ENCODE results near the gene FOXP3.

Gene FOXP3

GRCh38 chrX:49249616-49250015 lies 14.9 kb downstream of the FOXP3 start:
- no peak for DNase-seq (ENCODE audit: low read depth)

- DNase-seq (ENCODE audit: low read depth) = no peak
Measured at GRCh38 chrX:49249071-49249470, 15.4 kb downstream of the FOXP3 start.

GRCh38 chrX:49247916-49248811 lies 16.3 kb downstream of the FOXP3 start:
- no peak for DNase-seq (ENCODE audit: low read depth)

- no peak for DNase-seq (ENCODE audit: low read depth)
Measured at GRCh38 chrX:49247346-49247745, 17.2 kb downstream of the FOXP3 start.

GRCh38 chrX:49246541-49246940 lies 18.0 kb downstream of the FOXP3 start:
- no peak for DNase-seq (ENCODE audit: low read depth)

- DNase-seq (ENCODE audit: low read depth) = no peak
Measured at GRCh38 chrX:49244207-49244606, 20.3 kb downstream of the FOXP3 start.

- DNase-seq (ENCODE audit: low read depth) = no peak
Measured at GRCh38 chrX:49243166-49243565, 21.3 kb downstream of the FOXP3 start.

GRCh38 chrX:49242545-49243066 lies 21.9 kb downstream of the FOXP3 start:
- no peak for DNase-seq (ENCODE audit: low read depth)

- DNase-seq (ENCODE audit: low read depth) = no peak
Measured at GRCh38 chrX:49238735-49239134, 25.8 kb downstream of the FOXP3 start.

- no peak for DNase-seq (ENCODE audit: low read depth)
Measured at GRCh38 chrX:49237060-49237459, 27.4 kb downstream of the FOXP3 start.

- no peak for DNase-seq (ENCODE audit: low read depth)
Measured at GRCh38 chrX:49233887-49234555, 30.5 kb downstream of the FOXP3 start.

GRCh38 chrX:49233176-49233575 lies 31.3 kb downstream of the FOXP3 start, which contains the start of gene CACNA1F:
Gene CACNA1F, minus strand, starts transcription at chrX:49233340. Its CDS starts 31 bp downstream, at chrX:49233309.
- no peak for DNase-seq (ENCODE audit: low read depth)

GRCh38 chrX:49232525-49232924 lies 32.0 kb downstream of the FOXP3 start:
- no peak for DNase-seq (ENCODE audit: low read depth)

- no peak for DNase-seq (ENCODE audit: low read depth)
Measured at GRCh38 chrX:49231333-49232000, 33.0 kb downstream of the FOXP3 start.

- DNase-seq (ENCODE audit: low read depth) = no peak
Measured at GRCh38 chrX:49230500-49231232, 33.8 kb downstream of the FOXP3 start.

- DNase-seq (ENCODE audit: low read depth) = no peak
Measured at GRCh38 chrX:49228185-49228584, 36.3 kb downstream of the FOXP3 start.

- DNase-seq (ENCODE audit: low read depth) = no peak
Measured at GRCh38 chrX:49227726-49228125, 36.8 kb downstream of the FOXP3 start.

GRCh38 chrX:49226946-49227345 lies 37.6 kb downstream of the FOXP3 start:
- no peak for DNase-seq (ENCODE audit: low read depth)

GRCh38 chrX:49225858-49226257 lies 38.7 kb downstream of the FOXP3 start:
- DNase-seq (ENCODE audit: low read depth) = no peak

- DNase-seq (ENCODE audit: low read depth) = no peak
Measured at GRCh38 chrX:49221868-49222267, 42.6 kb downstream of the FOXP3 start.

- DNase-seq (ENCODE audit: low read depth) = no peak
Measured at GRCh38 chrX:49220100-49220499, 44.4 kb downstream of the FOXP3 start.

- no peak for DNase-seq (ENCODE audit: low read depth)
Measured at GRCh38 chrX:49214996-49215526, 49.4 kb downstream of the FOXP3 start.
